HCT116 (cell line): ENCODE data around the gene CCDC177. TPM values are rescaled to one million over a fixed set of nuclear protein-coding genes. Genes with fewer than 3 reads are reported as not detected.

Experiments
- ATAC-seq: fragments of 200-7000 bp; cut with Tn5 transposase; 2 replicates; pipeline ENCODE4 v1.9.1; 2020; ENCODE audit warnings: mild to moderate bottlenecking, moderate library complexity
- BruUV-seq: library from RNA; stranded (reverse); fragments of 400-500 nt; replicated peaks from 2 replicates; lab custom pipeline; 2021; lab: Mats Ljungman, UMichigan
- CTCF ChIA-PET: fragments of 300-600 bp; sonication (Branson Sonifier 250); formaldehyde crosslinking; loops from one replicate; lab custom pipeline; 2021; ENCODE audit warnings: antibody characterized with exemption; lab: Charles Lee
- POLR2A ChIA-PET: fragments of 300-600, 350-600 bp; sonication (Branson Sonifier 250); formaldehyde crosslinking; loops from one replicate; lab custom pipeline; 2021; ENCODE audit warnings: antibody characterized with exemption; lab: Charles Lee
- RAD21 ChIA-PET, 2 experiments: fragments of 300-600 bp; sonication (Branson Sonifier 250); formaldehyde crosslinking; loops; one replicate each; lab custom pipeline; 2023; ENCODE audit warnings: low total read pairs in 2 of 2; ENCODE audit not compliant: uncharacterized antibody in 2 of 2, unreplicated experiment in 2 of 2, low non-redundant PET in 1 of 2; lab: Charles Lee
- DNase-seq: peaks from one replicate; pipeline ENCODE4 v3.0.0-alpha.2; 2010; ENCODE audit warnings: low read depth, low spot score
- H2AFZ ChIP-seq: fragments of 200-600 bp; shearing (Covaris generic), sonication (generic); 2 replicates; pipeline ENCODE4 v1.6.1; 2017; ENCODE audit warnings: low read depth, mixed run types, mixed read lengths, antibody characterized with exemption, low read length; ENCODE audit not compliant: poor library complexity, severe bottlenecking
- H3K27ac ChIP-seq: 2 replicates; pipeline ENCODE4 v1.5.1; 2012; ENCODE audit warnings: low read depth, low read length
- H3K27me3 ChIP-seq: fragments of 200-600 bp; sonication (generic); 2 replicates; pipeline ENCODE4 v1.6.1; 2016; ENCODE audit warnings: mixed run types, low read length, mixed read lengths; ENCODE audit not compliant: insufficient read depth
- H3K36me3 ChIP-seq, 2 experiments: fragments of 200-500 bp in 1 of 2; fragments of 200-600 bp in 1 of 2; sonication (Bioruptor generic) in 1 of 2; sonication (generic) in 1 of 2; 2 replicates each; pipeline versions ENCODE4 v1.5.1 to v1.6.1; 2014 to 2016; ENCODE audit warnings: low read length in 2 of 2, inconsistent platforms in 1 of 2, mixed read lengths in 1 of 2, mixed run types in 1 of 2; ENCODE audit not compliant: insufficient read depth in 2 of 2, control insufficient read depth in 1 of 2
- H3K4me1 ChIP-seq, 2 experiments: fragments of 200-600 bp in 1 of 2; sonication (generic) in 1 of 2; 2 replicates each; pipeline versions ENCODE4 v1.5.1 to v1.6.1; 2012 to 2017; ENCODE audit warnings: low read length in 2 of 2, inconsistent platforms in 1 of 2, mild to moderate bottlenecking in 1 of 2, mixed read lengths in 1 of 2, mixed run types in 1 of 2, moderate library complexity in 1 of 2; ENCODE audit not compliant: insufficient read depth in 2 of 2, control insufficient read depth in 1 of 2
- H3K4me2 ChIP-seq: fragments of 200-600 bp; sonication (generic); 2 replicates; pipeline ENCODE4 v1.6.1; 2017; ENCODE audit warnings: mixed run types, low read length, mixed read lengths
- H3K4me3 ChIP-seq, 2 experiments: fragments of 200-600 bp in 1 of 2; sonication (generic) in 1 of 2; replicated peaks in 1 of 2; 2 replicates each; pipeline ENCODE4 v1.5.1; 2011 to 2016; ENCODE audit warnings: low read length in 2 of 2, control low read depth in 1 of 2, low read depth in 1 of 2, mild to moderate bottlenecking in 1 of 2, mixed read lengths in 1 of 2, mixed run types in 1 of 2
- H3K79me2 ChIP-seq: fragments of 200-600 bp; sonication (generic); 2 replicates; pipeline ENCODE4 v1.6.1; 2017; ENCODE audit warnings: mild to moderate bottlenecking, mixed run types, low read length, moderate library complexity, mixed read lengths; ENCODE audit not compliant: insufficient read depth
- H3K9ac ChIP-seq: fragments of 200-600 bp; sonication (generic); 2 replicates; pipeline ENCODE4 v1.6.1; 2016; ENCODE audit warnings: low read length, mixed read lengths
- H3K9me2 ChIP-seq: fragments of 200-600 bp; sonication (generic), shearing (Covaris generic); 2 replicates; pipeline ENCODE4 v1.6.1; 2017; ENCODE audit warnings: mixed run types, mild to moderate bottlenecking, moderate library complexity; ENCODE audit not compliant: insufficient read depth
- H3K9me3 ChIP-seq, 2 experiments: fragments of 200-500 bp in 1 of 2; fragments of 200-600 bp in 1 of 2; sonication (Bioruptor generic) in 1 of 2; sonication (generic) in 1 of 2; 2 replicates each; pipeline ENCODE4 v1.6.1; 2014 to 2017; ENCODE audit warnings: low read length in 2 of 2, mixed read lengths in 2 of 2, inconsistent platforms in 1 of 2, low read depth in 1 of 2, mild to moderate bottlenecking in 1 of 2, mixed run types in 1 of 2, moderate library complexity in 1 of 2; ENCODE audit not compliant: control insufficient read depth in 1 of 2, insufficient read depth in 1 of 2
- H4K20me1 ChIP-seq: fragments of 200-600 bp; sonication (generic), shearing (Covaris generic); 2 replicates; pipeline ENCODE4 v1.6.1; 2017; ENCODE audit warnings: mixed run types, mild to moderate bottlenecking, moderate library complexity; ENCODE audit not compliant: insufficient read depth
- ATF3 ChIP-seq: IDR thresholded peaks from 2 replicates; pipeline ENCODE4 v1.6.1; 2012
- CTCF ChIP-seq, 3 experiments: fragments of 200-600 bp in 1 of 3; sonication (generic) in 1 of 3; IDR thresholded peaks in 2 of 3; conservative IDR thresholded peaks in 1 of 3; 2 replicates each; pipeline ENCODE4 v1.5.1; 2012 to 2017; ENCODE audit warnings: low read depth in 2 of 3, low read length in 2 of 3, antibody characterized with exemption in 1 of 3, borderline replicate concordance in 1 of 3, control low read depth in 1 of 3, mild to moderate bottlenecking in 1 of 3, mixed read lengths in 1 of 3, mixed run types in 1 of 3, moderate library complexity in 1 of 3; ENCODE audit not compliant: insufficient read depth in 1 of 3
- EGR1 ChIP-seq: IDR thresholded peaks from 2 replicates; pipeline ENCODE4 v1.6.1; 2012; ENCODE audit warnings: low read depth
- ELF1 ChIP-seq: IDR thresholded peaks from 2 replicates; pipeline ENCODE4 v1.6.1; 2012; ENCODE audit warnings: low read depth, borderline replicate concordance
- EZH2 ChIP-seq: fragments of 200-600 bp; sonication (generic); IDR thresholded peaks from 2 replicates; pipeline ENCODE4 v1.6.1; 2017; ENCODE audit warnings: antibody characterized with exemption, mixed run types
- FOSL1 ChIP-seq: IDR thresholded peaks from 2 replicates; pipeline ENCODE4 v1.6.1; 2012; ENCODE audit warnings: low read depth
- JUND ChIP-seq: IDR thresholded peaks from 2 replicates; pipeline ENCODE4 v1.6.1; 2012
- POLR2AphosphoS5 ChIP-seq: IDR thresholded peaks from 2 replicates; pipeline ENCODE4 v1.6.1; 2011; ENCODE audit warnings: mild to moderate bottlenecking, low read depth, low read length, moderate library complexity
- SIN3A ChIP-seq: IDR thresholded peaks from 2 replicates; pipeline ENCODE4 v1.6.1; 2012; ENCODE audit warnings: low read depth
- SP1 ChIP-seq: IDR thresholded peaks from 2 replicates; pipeline ENCODE4 v1.6.1; 2012; ENCODE audit warnings: low read depth
- SRF ChIP-seq: IDR thresholded peaks from 2 replicates; pipeline ENCODE4 v1.6.1; 2012; ENCODE audit warnings: low read depth
- YY1 ChIP-seq: IDR thresholded peaks from 2 replicates; pipeline ENCODE4 v1.6.1; 2011; ENCODE audit warnings: low read length, low read depth, moderate library complexity, mild to moderate bottlenecking; ENCODE audit not compliant: insufficient replicate concordance; ENCODE audit errors: extremely low read depth
- ZFX ChIP-seq: fragments of 450-650 bp; IDR thresholded peaks from 2 replicates; pipeline ENCODE4 v1.6.1; 2017
- intact Hi-C: fragments of 100-400 bp; cut with micrococcal nuclease; formaldehyde crosslinking; loops from 2 replicates; pipeline ENCODE4 v1.10.0; 2022
- total RNA-seq: library from RNA; stranded (reverse); gene quantifications from one replicate; pipeline ENCODE4 v1.2.1, GENCODE V29; 2021; ENCODE audit not compliant: unreplicated experiment
- TF ChIP-seq, protein P1 (sequence below): IDR thresholded peaks from 2 replicates; pipeline ENCODE4 v1.6.1; 2012; ENCODE audit warnings: low read depth
- TF ChIP-seq, protein P2 (sequence below): IDR thresholded peaks from 2 replicates; pipeline ENCODE4 v1.6.1; 2012
- TF ChIP-seq, protein P3 (sequence below): IDR thresholded peaks from 2 replicates; pipeline ENCODE4 v1.6.1; 2011; ENCODE audit warnings: mild to moderate bottlenecking, low read length, moderate library complexity; ENCODE audit not compliant: insufficient replicate concordance; ENCODE audit errors: extremely low read depth

The CCDC177 gene
- total RNA-seq, 1 experiment from 2014 or later = not detected

DNA sequence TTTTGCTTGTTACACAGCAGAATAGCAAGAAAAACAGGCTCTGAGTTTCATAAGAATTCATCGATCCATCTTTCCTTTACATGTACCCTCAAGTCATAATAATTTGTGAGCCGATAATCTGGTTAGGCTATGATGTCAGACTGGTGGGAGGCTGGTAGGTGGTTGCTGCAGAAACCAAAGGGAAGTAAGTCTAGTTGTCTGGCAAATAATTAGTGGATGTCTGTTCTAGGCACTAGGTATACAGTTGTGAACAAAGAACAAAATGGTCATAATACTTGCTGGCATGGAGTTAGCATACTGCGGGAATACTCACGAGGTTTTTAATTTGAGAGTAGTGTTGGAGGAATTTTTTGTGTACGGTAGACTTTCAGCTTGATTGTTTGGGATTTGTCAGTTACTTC, 45.5 kb upstream of the CCDC177 start:
- H3K4me3 ChIP-seq = no peak overlapping the region
- H3K4me2 ChIP-seq = no peak overlapping the region
- ATAC-seq = no peak
- CTCF ChIA-PET = no interaction called here
- H3K4me1 ChIP-seq = no peaks in the 10 kb centered on the region
- H2AFZ ChIP-seq = no peak overlapping the region
- TF ChIP-seq YY1 (no peak), JUND (no peak), ELF1 (no peak), SIN3A (no peak), SP1 (no peak), SRF (no peak), CTCF (IDR thresholded peaks at IDR 0.05 in 2 of 3, conservative IDR thresholded peaks at IDR 0.05 in 1 of 3; ENCODE audit: borderline replicate concordance in 1 of 3, insufficient read depth in 1 of 3, low read depth in 2 of 3, low read length in 2 of 3) (no peak), EGR1 (no peak), FOSL1 (no peak), ZFX (no peak), POLR2AphosphoS5 (no peak), ATF3 (no peak), EZH2 (no peak)
- TF ChIP-seq, protein P1, sequence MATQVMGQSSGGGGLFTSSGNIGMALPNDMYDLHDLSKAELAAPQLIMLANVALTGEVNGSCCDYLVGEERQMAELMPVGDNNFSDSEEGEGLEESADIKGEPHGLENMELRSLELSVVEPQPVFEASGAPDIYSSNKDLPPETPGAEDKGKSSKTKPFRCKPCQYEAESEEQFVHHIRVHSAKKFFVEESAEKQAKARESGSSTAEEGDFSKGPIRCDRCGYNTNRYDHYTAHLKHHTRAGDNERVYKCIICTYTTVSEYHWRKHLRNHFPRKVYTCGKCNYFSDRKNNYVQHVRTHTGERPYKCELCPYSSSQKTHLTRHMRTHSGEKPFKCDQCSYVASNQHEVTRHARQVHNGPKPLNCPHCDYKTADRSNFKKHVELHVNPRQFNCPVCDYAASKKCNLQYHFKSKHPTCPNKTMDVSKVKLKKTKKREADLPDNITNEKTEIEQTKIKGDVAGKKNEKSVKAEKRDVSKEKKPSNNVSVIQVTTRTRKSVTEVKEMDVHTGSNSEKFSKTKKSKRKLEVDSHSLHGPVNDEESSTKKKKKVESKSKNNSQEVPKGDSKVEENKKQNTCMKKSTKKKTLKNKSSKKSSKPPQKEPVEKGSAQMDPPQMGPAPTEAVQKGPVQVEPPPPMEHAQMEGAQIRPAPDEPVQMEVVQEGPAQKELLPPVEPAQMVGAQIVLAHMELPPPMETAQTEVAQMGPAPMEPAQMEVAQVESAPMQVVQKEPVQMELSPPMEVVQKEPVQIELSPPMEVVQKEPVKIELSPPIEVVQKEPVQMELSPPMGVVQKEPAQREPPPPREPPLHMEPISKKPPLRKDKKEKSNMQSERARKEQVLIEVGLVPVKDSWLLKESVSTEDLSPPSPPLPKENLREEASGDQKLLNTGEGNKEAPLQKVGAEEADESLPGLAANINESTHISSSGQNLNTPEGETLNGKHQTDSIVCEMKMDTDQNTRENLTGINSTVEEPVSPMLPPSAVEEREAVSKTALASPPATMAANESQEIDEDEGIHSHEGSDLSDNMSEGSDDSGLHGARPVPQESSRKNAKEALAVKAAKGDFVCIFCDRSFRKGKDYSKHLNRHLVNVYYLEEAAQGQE = no peak
- TF ChIP-seq, protein P2, sequence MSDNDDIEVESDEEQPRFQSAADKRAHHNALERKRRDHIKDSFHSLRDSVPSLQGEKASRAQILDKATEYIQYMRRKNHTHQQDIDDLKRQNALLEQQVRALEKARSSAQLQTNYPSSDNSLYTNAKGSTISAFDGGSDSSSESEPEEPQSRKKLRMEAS = no peak
- TF ChIP-seq, protein P3, sequence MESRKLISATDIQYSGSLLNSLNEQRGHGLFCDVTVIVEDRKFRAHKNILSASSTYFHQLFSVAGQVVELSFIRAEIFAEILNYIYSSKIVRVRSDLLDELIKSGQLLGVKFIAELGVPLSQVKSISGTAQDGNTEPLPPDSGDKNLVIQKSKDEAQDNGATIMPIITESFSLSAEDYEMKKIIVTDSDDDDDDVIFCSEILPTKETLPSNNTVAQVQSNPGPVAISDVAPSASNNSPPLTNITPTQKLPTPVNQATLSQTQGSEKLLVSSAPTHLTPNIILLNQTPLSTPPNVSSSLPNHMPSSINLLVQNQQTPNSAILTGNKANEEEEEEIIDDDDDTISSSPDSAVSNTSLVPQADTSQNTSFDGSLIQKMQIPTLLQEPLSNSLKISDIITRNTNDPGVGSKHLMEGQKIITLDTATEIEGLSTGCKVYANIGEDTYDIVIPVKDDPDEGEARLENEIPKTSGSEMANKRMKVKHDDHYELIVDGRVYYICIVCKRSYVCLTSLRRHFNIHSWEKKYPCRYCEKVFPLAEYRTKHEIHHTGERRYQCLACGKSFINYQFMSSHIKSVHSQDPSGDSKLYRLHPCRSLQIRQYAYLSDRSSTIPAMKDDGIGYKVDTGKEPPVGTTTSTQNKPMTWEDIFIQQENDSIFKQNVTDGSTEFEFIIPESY = no peak
- TF ChIP-seq, all 23 proteins: peak for 0
- H3K27me3 ChIP-seq = no peaks in the 10 kb centered on the region
- H3K9ac ChIP-seq = no peak overlapping the region
- no peaks in the 10 kb centered on the region for H3K79me2 ChIP-seq
- H3K36me3 ChIP-seq = no peaks in the 10 kb centered on the region
- DNase-seq = no peak
- H4K20me1 ChIP-seq = no peaks in the 10 kb centered on the region
- RAD21 ChIA-PET = no interaction called here
- no peaks in the 10 kb centered on the region for H3K9me3 ChIP-seq
- no peak overlapping the region for H3K27ac ChIP-seq
- H3K9me2 ChIP-seq = no peaks in the 10 kb centered on the region
- POLR2A ChIA-PET = no interaction called here
- BruUV-seq = no TSS peak
- intact Hi-C loops = no loop called here
